NCI-H1417 treated with DMSO at 0.1 percent for 48 hours (cell line): ENCODE results near the gene ACKR1.
A peak's percentile ranks its signal among the peaks of the same experiment; 100 is the strongest.

Source experiments
- DNase-seq: peaks from one replicate; lab custom pipeline; 2025; lab: John Stamatoyannopoulos, UW

The ACKR1 gene

GRCh38 chr1:159204161-159205141 lies at the start of gene ACKR1:
Gene ACKR1, plus strand, starts transcription at chr1:159204875. Its CDS starts 85 bp downstream, at chr1:159204960.
- DNase-seq, result no peak

- peak; percentile 31 for DNase-seq
These were observed 43.5 kb upstream of the ACKR1 start for GRCh38 chr1:159161001-159161718.

GRCh38 chr1:159161719-159162026 lies 43.0 kb upstream of the ACKR1 start:
- DNase-seq, result no peak

GRCh38 chr1:159162516-159163265 lies 42.0 kb upstream of the ACKR1 start:
- DNase-seq, result no peak

GRCh38 chr1:159163614-159164228 lies 41.0 kb upstream of the ACKR1 start:
- DNase-seq, result no peak

GRCh38 chr1:159168043-159168442 lies 36.6 kb upstream of the ACKR1 start:
- DNase-seq, result no peak

GRCh38 chr1:159170639-159171038 lies 34.0 kb upstream of the ACKR1 start:
- no peak for DNase-seq

GRCh38 chr1:159171254-159171687 lies 33.4 kb upstream of the ACKR1 start, which contains the start of gene CADM3:
Gene CADM3, plus strand, starts transcription at chr1:159171615. Its CDS starts 151 bp downstream, at chr1:159171766.
- no peak for DNase-seq

GRCh38 chr1:159171688-159172501 lies 32.8 kb upstream of the ACKR1 start:
- DNase-seq, result no peak

- DNase-seq, result no peak
These were observed 31.9 kb upstream of the ACKR1 start for GRCh38 chr1:159172614-159173291.

GRCh38 chr1:159173320-159173719 lies 31.4 kb upstream of the ACKR1 start:
- DNase-seq, result no peak

- DNase-seq, result no peak
These were observed 29.1 kb upstream of the ACKR1 start for GRCh38 chr1:159175571-159175970.

- no peak for DNase-seq
These were observed 27.3 kb upstream of the ACKR1 start for GRCh38 chr1:159177272-159177907.

- DNase-seq, result no peak
These were observed 24.8 kb upstream of the ACKR1 start for GRCh38 chr1:159179906-159180305.

- no peak for DNase-seq
These were observed 24.2 kb upstream of the ACKR1 start for GRCh38 chr1:159180516-159180915.

- DNase-seq, result no peak
These were observed 23.2 kb upstream of the ACKR1 start for GRCh38 chr1:159181328-159182024.

- DNase-seq, result no peak
These were observed 20.5 kb upstream of the ACKR1 start for GRCh38 chr1:159184201-159184600.

GRCh38 chr1:159185121-159185520 lies 19.6 kb upstream of the ACKR1 start:
- DNase-seq, result no peak

- no peak for DNase-seq
These were observed 17.6 kb upstream of the ACKR1 start for GRCh38 chr1:159187033-159187432.
